G401.6 (cell line): Measurements from ENCODE around the gene GRB10.

ENCODE experiments used
- FAIRE-seq: peaks from 2 replicates; lab custom pipeline; 2012; peaks lifted over from hg19 to GRCh38; lab: Jason Lieb, UNC

Gene GRB10

GRCh38 chr7:50688226-50688590, 94.5 kb downstream of the GRB10 start:
- FAIRE-seq = no peak

DNA sequence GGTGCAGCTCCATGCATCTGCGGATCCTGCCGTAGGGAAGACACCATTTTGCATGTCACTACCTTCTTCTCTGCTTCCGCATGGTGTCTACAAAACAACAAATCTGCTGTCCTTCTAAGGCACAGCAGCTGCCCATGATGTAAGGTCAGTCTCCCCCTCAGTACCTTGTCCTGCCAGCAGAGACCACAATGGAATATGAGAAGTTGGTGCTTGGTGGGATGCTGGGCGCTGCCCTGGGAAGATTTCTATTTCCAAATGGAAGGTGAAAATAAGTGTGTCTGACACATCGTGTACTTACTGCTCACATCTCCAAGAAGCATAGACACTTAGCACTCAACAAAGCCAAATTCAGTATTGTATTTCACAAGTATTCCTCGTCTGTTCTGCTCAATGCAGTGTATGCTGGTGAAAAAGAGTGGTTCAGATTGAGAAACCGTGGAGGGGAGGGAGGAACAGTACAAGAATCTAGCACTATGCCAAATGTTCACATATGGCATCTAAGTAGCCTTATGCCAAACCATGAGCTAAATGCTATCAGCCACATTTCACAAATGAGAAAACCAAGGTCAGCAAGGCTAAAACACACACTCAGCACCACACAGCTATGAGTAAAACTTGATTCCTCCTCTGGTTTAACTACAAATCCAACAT, 95.0 kb downstream of the GRB10 start:
- no peak for FAIRE-seq

DNA sequence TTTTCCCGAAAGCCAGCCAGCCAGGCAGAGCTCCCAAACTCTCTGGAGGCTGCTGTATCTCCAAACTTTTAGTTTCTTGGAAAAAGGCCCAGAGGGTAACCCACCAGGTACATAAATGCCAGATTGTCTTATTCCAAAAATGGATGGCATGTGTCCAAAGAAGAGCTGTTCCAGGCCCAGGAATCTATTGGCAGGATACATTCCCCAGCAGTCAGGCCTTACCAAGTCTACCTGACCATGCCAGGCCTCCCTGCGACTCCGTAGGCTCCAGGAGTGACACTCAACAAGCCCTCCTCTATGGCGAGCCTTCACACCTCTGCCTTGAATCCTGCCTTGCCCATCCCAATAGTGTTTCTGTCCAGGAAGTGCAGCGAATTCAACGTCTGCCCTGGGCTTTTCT, 95.6 kb downstream of the GRB10 start:
- no peak for FAIRE-seq

DNA sequence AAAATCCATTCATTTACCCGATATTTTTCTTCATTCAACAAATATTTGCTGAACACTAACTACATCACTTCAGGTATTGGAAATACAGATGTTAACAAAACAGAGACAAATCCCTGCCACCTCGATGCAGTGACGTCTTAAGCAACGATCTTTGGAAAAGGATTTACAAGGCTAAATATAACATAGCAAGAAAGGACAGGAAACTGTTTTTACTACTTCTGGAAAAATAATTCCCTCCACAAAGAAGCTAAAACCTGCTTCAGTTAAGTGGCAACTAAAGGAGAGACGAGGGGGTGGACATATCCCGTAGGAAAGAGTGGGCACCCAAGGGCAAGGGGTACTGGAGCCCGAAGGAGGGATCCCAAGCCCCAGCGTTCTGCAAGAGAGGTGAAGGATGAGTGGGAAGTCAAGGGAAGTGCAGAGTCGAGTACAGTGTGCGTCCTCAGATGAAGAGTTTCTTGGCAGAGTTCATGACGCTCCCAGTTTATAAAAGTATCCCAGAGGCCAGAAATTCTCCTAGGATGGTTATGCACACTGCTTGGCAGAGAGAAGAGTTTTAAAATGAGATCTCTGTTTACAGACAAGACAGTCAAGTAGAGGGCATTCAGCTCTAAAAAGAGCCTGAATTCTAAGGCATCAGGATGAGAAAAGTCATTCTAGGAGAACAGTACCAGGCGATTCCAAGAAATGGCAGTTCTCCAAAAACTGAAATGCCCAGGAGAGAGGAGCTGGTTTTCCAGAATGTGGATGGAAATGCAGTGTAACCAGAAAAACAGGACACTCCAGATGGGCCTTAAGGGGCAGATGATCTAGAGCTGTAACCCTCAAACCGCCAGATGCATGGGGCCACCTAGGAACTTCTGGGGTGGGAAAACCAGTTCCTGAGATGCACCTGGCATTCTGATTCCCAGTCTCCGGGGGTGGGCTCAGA, 97.3 kb downstream of the GRB10 start:
- FAIRE-seq = no peak

- FAIRE-seq = no peak
Measured at GRCh38 chr7:50684713-50685075, 98.0 kb downstream of the GRB10 start.

GRCh38 chr7:50684011-50684712, 98.5 kb downstream of the GRB10 start:
- no peak for FAIRE-seq

DNA sequence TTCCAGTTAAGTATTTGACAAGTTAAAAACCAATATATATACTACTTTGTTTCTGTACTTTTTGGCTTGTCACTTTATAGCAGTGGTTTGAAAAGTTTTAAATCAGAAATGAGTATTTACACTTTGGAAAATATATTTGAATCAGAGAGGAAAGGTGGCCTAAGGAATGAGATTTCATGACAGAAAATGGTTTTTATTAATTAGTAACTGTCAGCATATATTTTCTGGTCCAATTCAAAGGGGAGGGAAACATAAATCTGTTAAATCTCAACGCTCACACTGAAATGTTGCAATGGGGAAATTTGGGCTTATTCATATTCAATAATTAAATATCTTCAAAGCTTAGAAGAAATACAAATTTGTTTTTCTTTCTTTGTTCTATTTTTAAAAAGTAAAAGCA, 100.1 kb downstream of the GRB10 start:
- FAIRE-seq = no peak

GRCh38 chr7:50682079-50682478, 100.6 kb downstream of the GRB10 start:
- FAIRE-seq = no peak

GRCh38 chr7:50681432-50682045, 101.2 kb downstream of the GRB10 start:
- no peak for FAIRE-seq

- no peak for FAIRE-seq
Measured at GRCh38 chr7:50679218-50680007, 103.3 kb downstream of the GRB10 start.

DNA sequence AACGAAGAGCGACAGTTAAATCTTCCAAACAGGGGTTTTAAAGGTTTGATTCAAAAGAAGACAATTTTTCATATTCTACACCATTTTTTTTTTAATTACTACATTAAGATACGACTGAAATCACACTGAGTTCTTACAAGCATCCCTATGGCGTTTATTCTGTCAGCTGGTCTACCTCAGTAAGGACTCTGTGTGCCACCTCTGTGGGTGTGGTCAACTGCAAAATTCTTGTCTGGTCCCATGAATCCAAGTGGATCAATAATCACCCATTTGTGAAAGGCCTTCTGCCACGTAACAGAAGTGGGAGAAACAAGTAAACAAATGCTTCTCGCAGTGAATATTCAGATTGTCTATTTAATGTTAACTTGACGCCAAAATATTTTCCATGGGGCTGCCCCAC, 104.1 kb downstream of the GRB10 start:
- no peak for FAIRE-seq

DNA sequence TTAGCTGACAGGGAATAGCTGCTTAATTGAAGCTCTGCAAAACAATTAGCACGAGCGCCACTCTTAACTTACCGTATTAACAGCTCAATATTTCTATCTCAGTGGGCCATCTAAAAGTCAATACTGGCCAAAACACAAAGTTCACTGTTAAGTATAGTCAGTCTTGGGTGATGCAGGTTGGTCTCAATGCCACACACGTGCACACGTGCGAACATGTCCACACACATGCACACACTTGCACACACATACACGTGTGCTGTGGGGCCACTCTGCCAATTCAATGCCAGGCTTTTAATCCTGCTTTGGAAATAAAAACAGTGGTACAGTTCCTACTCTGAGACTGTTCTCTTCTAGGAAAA, 105.1 kb downstream of the GRB10 start:
- no peak for FAIRE-seq

DNA sequence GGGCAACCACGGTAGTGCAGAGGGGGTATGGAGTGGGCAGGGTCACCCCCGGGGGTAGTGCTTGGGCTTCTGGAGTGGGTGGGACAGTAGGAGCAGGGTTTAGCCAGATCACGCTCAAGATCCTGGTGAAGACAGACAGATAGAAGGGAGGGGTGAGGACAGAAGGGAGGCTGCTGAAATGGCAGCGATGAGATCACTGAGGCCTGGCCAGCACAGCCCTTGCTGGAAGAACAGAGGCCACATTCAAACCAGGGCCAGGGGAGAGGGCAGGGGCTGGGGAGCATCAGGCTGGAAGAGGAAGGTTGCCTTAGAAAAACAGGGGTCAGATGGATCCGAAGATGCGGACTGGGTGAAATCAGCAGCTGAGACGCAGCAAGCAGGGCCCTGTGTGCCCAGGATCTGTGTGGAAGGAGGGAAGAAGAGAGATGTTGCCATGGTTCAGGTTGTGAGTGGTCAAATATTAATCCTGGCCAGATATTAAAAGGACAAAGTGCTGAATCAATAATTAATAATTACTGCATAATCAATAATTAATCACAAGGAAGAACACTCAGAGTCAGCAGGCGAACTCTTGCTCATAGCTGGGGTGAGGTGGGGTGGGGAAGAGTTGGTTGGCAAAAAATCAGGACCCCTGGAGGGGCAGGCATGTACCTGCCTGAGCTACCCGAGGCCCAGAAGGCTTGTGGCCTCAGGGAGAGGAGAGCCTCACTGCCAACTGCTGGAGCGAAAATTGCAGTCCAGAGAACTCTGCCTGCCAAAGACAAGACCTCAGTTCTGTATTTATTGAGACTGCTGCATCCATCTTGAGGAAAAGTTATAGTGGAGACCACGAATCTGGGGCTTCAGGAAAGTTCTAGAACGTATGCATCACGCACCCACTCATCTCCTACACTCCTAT, 105.7 kb downstream of the GRB10 start:
- no peak for FAIRE-seq

DNA sequence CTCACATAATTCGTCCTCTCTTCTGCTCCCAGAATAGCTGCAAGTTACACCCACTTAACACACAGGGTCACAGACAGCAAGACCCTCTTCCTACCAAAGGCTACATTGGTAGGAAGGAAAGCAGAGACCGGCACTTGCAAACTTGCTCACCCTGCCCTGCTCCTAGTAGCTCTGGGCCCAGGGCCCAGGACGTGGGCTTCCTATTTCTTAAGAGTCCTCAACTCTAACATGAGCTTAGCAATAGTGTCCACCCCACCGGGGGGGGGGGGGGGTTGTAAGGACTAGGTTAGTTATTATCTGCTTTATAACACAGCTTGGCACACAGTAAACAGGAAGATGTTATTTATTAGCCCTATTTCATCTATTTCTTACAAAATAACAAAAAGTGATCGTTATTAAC, 106.6 kb downstream of the GRB10 start:
- no peak for FAIRE-seq

DNA sequence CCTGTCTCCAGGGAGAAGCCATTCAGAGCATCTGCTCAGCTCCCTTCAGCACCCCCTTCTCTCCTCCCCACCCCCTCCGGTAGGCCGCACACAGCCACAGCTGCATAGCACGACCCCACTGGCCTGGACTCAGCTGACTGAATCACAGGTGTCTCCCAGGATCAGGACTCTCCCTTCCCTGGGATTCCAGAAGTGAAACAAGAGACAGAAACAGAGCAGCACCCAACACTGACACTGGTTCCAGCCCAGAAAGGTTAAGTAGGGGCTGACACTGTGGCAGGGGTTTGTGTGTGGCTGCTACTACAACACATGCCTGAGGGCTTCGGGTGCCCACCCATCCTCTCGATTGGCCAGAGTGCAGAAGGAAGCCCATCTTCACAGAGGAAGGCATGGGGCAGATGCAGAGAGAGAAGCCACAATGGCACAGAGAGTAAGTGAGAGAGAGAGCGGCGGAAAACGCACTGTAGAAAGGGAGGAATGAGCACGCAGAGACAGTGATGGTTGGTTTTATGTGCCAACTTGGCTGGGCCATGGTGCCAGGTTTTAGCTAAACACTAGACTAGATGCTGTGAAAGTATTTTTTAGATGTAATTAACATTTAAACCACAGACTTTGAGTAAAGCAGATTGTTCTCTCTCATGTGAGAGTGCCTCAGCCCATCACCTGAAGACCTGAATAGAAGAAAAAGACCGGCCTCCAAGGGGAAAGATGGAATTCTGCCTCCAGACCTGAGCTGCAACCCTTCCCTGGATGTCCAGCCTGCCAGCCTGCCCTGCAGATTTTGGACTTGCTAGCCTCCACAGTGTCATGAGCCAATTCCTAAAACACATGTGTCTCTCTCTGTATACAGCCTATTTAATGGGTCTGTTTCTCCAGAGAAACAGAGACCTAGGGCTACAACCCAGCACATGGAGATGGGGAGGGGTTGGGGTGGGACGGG, 107.5 kb downstream of the GRB10 start:
- no peak for FAIRE-seq

DNA sequence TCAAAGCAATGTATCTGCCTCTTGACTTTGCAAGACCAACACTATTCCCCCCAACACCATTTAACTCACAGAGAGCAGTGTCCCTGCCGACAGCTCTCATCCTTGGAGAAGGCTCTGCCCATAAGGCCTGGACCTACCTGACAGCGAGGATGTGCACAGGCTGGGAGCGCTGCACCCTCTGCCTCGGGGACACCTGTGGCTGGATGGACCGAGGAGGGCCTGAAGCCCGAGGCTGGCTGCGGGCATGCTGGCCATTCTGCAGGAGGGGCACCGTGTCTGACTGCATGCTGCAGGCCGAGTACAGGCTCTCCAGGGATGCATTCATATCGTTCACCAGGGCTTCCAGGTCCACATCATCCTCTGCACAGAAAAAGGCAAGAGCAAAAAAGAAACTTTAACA, 108.4 kb downstream of the GRB10 start:
- FAIRE-seq = no peak

GRCh38 chr7:50673096-50673495, 109.6 kb downstream of the GRB10 start:
- no peak for FAIRE-seq

DNA sequence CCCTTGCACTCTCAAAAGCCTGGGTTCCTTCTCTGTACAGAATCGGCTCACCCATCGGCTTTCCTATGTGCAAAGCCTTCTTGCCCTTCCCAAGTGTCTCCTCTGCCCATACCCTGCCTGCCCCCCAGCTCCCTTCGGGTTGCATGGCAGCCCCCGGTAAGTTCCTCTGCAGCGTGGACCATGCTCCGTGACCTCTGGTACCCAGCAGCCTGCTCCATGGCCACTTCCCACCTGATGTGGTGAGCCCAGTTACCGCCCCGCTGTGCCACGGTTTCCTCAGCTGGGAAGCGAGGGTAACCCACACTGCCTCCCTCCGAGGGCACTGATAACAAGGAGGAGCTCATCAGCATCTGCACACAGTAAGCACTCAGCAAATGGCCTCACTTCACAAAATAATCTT, 110.7 kb downstream of the GRB10 start:
- FAIRE-seq = no peak

- FAIRE-seq = no peak
Measured at GRCh38 chr7:50671386-50671785, 111.3 kb downstream of the GRB10 start.

GRCh38 chr7:50669890-50670289, 112.8 kb downstream of the GRB10 start:
- no peak for FAIRE-seq
